HG03108 (cell line): ENCODE results near the gene CCDC73.
"Not testable (repeated sequence)": the region's sequence is repeated elsewhere in the genome, so short reads cannot be mapped to it uniquely, and the experiment has no call there.

Experiments
- ATAC-seq: cut with Tn5 transposase; IDR thresholded peaks from one replicate; pipeline ENCODE4 v1.9.1; 2021; ENCODE audit warnings: moderate library complexity; ENCODE audit not compliant: unreplicated experiment

Gene CCDC73

GRCh38 chr11:32597921-32598320 is 196.5 kb downstream of the CCDC73 start:
- ATAC-seq, result no peak

GRCh38 chr11:32596114-32596513 is 198.3 kb downstream of the CCDC73 start:
- not testable (repeated sequence) for ATAC-seq

GRCh38 chr11:32594272-32594671 is 200.2 kb downstream of the CCDC73 start:
- ATAC-seq, result no peak

GRCh38 chr11:32586576-32587190 is 207.8 kb downstream of the CCDC73 start:
- ATAC-seq, result no peak

GRCh38 chr11:32584921-32585320 is 209.5 kb downstream of the CCDC73 start:
- no peak for ATAC-seq

GRCh38 chr11:32583459-32584271 is 210.8 kb downstream of the CCDC73 start, which contains the start of gene EIF3M:
Gene EIF3M (plus strand): TSS chr11:32583831. CDS start chr11:32583888, 57 bp downstream.
- peak; percentile 98 for ATAC-seq

- ATAC-seq, result no peak
Observed at GRCh38 chr11:32581556-32581955, 212.9 kb downstream of the CCDC73 start.

GRCh38 chr11:32580967-32581366 is 213.5 kb downstream of the CCDC73 start:
- no peak for ATAC-seq

GRCh38 chr11:32576456-32576855 is 218.0 kb downstream of the CCDC73 start:
- no peak for ATAC-seq

- no peak for ATAC-seq
Observed at GRCh38 chr11:32575070-32575469, 219.4 kb downstream of the CCDC73 start.

- no peak for ATAC-seq
Observed at GRCh38 chr11:32574421-32574820, 220.0 kb downstream of the CCDC73 start.

- ATAC-seq, result no peak
Observed at GRCh38 chr11:32573228-32573627, 221.2 kb downstream of the CCDC73 start.

- no peak for ATAC-seq
Observed at GRCh38 chr11:32571039-32571438, 223.4 kb downstream of the CCDC73 start.

- no peak for ATAC-seq
Observed at GRCh38 chr11:32569313-32569881, 225.1 kb downstream of the CCDC73 start.

- ATAC-seq, result no peak
Observed at GRCh38 chr11:32567154-32567553, 227.3 kb downstream of the CCDC73 start.

GRCh38 chr11:32566517-32566916 is 227.9 kb downstream of the CCDC73 start:
- ATAC-seq, result no peak

GRCh38 chr11:32563600-32563959 is 230.9 kb downstream of the CCDC73 start:
- no peak for ATAC-seq

- no peak for ATAC-seq
Observed at GRCh38 chr11:32562839-32563599, 231.4 kb downstream of the CCDC73 start.

- no peak for ATAC-seq
Observed at GRCh38 chr11:32561835-32562234, 232.6 kb downstream of the CCDC73 start.

- ATAC-seq, result no peak
Observed at GRCh38 chr11:32555895-32556294, 238.6 kb downstream of the CCDC73 start.

GRCh38 chr11:32555091-32555490 is 239.4 kb downstream of the CCDC73 start:
- no peak for ATAC-seq
